ENCODE results near the gene PSG5. TPM values are rescaled to one million over a fixed set of nuclear protein-coding genes. Genes with fewer than 3 reads are reported as not detected.
"Not testable (repeated sequence)": the region's sequence is repeated elsewhere in the genome, so short reads cannot be mapped to it uniquely, and the experiment has no call there.

Gene PSG5
- total and polyA plus RNA-seq, 12 donors: not detected

GRCh38 chr19:43197666-43198397 lies 11.5 kb upstream of the PSG5 start:
- ATAC-seq, H3K36me3 ChIP-seq, H3K27me3 ChIP-seq, H3K27ac ChIP-seq, H3K4me3 ChIP-seq, H3K4me1 ChIP-seq, DNase-seq, H3K9me3 ChIP-seq: not testable (repeated sequence)
- WGBS, 2 donors: 83 to 90% methylated on average over 4 of the region's 7 CpGs
- intact Hi-C loops (cut with DNase I): loop anchor here in 1 of 10 donors (10.0 kb wide), 1 partner anchor 93 kb away; no protein-coding TSS in a partner anchor

DNA sequence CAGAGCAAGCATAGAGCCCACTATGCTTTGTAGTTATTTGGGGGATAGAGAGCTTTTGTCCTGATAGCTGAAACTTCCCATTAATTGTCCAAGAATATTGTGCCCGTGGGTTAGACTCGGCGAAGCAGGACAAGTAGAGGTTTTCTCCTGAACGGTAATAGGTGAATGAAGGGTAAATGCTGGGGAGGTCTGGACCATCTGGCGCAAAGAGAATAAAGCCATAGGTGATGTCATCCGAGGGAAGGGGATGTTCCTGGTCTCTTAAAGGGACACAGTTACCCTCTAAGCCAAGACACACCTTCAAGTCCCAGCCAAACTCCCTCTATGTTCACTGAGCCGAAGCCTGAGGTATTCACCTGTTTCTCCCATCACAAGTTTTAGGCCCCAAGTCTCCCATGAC lies 8.1 kb upstream of the PSG5 start:
- 78% methylated on average over 7 of the region's 7 CpGs for WGBS, 2 donors
- ATAC-seq, H3K36me3 ChIP-seq, H3K4me1 ChIP-seq, DNase-seq, H3K27ac ChIP-seq, H3K4me3 ChIP-seq, H3K9me3 ChIP-seq: not testable (repeated sequence)
- peaks cover 0 to 16% (median 7%) of the 10 kb centered on the region in 7 donors for H3K27me3 ChIP-seq
- intact Hi-C loops (cut with DNase I): loop anchor here in 2 of 10 donors (5.0 to 10.0 kb wide), 2 partner anchors 68 to 90 kb away; no protein-coding TSS in a partner anchor

DNA sequence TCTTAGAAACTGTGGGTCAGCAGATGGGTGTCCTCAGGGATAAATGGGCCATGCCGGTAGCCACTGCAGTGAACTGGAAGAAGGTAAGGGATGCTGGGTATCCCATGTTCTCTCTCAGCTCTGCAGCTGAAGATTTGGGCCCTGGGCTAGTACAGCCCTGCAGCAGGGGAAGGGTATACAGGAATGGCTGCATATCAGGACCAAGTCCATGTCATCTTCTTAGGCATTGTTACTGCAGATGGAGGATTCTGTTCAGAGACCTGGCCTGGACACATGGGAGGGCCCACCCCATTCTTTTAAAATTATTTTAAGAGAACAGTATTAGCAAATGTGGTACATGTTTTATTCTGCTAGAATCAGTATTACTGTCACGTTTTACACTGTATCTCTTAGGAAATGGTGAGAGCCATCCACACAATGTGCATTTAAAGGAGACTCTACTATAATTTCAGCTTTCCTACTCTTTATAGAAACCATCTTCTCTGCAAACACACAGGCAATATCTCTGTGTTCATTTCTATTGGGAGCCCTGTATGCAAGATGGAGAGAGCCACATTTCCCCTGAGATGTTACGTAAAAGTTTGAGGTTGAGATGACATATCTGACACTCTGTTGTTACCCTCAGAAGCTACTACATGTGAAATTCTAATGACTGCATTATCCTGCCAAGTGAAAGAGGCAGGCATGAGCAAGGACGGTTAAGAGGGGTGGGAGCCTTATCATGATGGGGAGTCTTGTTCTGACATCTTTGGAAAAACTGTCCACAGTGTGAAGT lies 6.2 kb upstream of the PSG5 start:
- not testable (repeated sequence) for H3K27ac ChIP-seq, H3K36me3 ChIP-seq, H3K9me3 ChIP-seq, ATAC-seq, H3K4me1 ChIP-seq, DNase-seq, H3K4me3 ChIP-seq
- H3K27me3 ChIP-seq: peaks cover 0 to 16% (median 7%) of the 10 kb centered on the region in 7 donors
- intact Hi-C loops (cut with DNase I): loop anchor here in 2 of 10 donors (5.0 to 10.0 kb wide), 2 partner anchors 70 to 88 kb away; no protein-coding TSS in a partner anchor
- 57 to 59% methylated on average over 4 of the region's 4 CpGs for WGBS, 2 donors

DNA sequence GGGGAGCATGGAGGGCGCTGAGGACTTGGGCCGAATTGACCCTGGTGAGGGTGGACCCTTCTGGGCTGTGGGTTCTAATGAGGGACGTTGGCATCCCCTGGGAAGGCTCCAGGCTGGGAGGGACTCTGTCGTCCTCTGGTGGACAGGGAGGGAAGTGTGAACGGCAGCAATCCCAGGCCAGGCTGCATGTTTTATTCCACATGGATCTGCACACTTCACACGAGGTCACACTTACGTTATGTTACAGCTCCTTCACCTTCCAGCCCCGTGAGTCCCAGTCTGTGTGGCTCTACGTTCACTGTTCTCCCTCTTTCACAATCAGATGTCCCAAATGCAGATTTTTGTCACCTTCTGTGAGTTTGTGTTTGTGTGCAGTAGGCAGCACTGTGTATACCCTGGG lies 1.8 kb upstream of the PSG5 start:
- H3K27ac ChIP-seq; DNase-seq; H3K36me3 ChIP-seq; H3K27me3 ChIP-seq; H3K4me1 ChIP-seq; H3K4me3 ChIP-seq; ATAC-seq; intact Hi-C loops (cut with DNase I); H3K9me3 ChIP-seq: not testable (repeated sequence)
- TF ChIP-seq CTCF (IDR thresholded peaks at IDR 0.05): peak in 1 of 9 donors; percentile 10
- 51 to 56% methylated on average over 9 of the region's 9 CpGs for WGBS, 2 donors

DNA sequence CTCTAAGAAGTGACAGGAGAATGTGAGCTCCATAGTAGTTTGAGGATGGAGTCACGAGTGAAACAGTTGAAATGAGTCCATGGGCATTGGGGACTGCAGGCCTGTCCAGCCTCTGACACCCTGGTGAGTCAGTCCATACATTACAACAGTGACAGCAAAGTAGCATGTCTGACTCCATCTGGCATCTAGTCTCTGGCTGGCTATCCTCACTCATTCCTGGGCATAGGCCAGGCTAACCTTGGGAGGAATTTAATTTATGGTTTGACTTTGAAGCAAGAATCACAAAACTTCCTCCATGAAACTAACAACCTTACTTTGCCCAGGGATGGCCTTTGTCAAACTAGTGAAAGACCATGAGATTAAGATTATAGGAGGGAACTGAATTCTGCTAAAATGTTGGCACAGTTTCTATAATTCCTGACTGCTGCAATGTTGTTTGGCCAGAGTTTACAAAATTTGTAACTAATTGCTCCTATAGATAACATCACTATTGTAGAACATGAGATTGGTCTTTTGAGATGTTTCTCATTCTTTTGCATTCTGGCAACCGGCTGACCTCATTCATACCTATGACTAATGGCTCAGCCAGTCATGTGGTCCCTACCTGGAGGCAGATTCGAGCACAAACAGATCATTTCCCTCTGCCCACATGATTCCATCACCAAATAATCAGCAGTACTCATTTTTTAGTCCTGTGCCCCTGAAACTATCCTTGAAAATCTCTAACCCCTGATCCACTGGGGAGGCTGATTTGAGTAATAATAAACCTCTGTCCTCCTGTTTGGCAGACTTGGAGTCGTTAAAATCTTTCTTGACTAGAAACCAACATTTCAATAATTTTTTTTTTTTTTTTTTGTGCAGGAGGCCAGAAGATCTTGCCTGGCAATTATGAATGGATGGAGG lies 4.2 kb downstream of the PSG5 start:
- H3K27me3 ChIP-seq; H3K4me1 ChIP-seq; H3K4me3 ChIP-seq; intact Hi-C loops (cut with DNase I); H3K9me3 ChIP-seq; H3K36me3 ChIP-seq; ATAC-seq; H3K27ac ChIP-seq; DNase-seq: not testable (repeated sequence)
- 53 to 54% methylated on average over 4 of the region's 4 CpGs for WGBS, 2 donors

Data from heart right ventricle (tissue), 16 donors.